Neutrophil (primary cell): ENCODE results near the gene OSBPL7.

Experiments used
- H3K27ac ChIP-seq: fragments of 200-600 bp; sonication (generic); 2 replicates; pipeline ENCODE4 v1.5.1; 2016; ENCODE audit warnings: mild to moderate bottlenecking, moderate library complexity
- H3K27me3 ChIP-seq: fragments of 200-600 bp; sonication (generic); 2 replicates; pipeline ENCODE4 v1.6.0; 2016; ENCODE audit warnings: mild to moderate bottlenecking
- H3K36me3 ChIP-seq: fragments of 200-600 bp; sonication (generic); 2 replicates; pipeline ENCODE4 v1.5.1; 2017
- H3K4me1 ChIP-seq, 2 experiments: fragments of 200-600 bp in 1 of 2; sonication (generic) in 1 of 2; 1 replicate in 1 of 2; 2 replicates in 1 of 2; pipeline versions ENCODE4 v1.5.1 to v1.6.1; 2013 to 2016; ENCODE audit warnings: low read depth in 1 of 2, low read length in 1 of 2, mild to moderate bottlenecking in 1 of 2, moderate library complexity in 1 of 2; ENCODE audit not compliant: control insufficient read depth in 1 of 2, insufficient read depth in 1 of 2
- H3K4me3 ChIP-seq, 2 experiments: fragments of 200-600 bp in 1 of 2; sonication (generic) in 1 of 2; 1 replicate in 1 of 2; 2 replicates in 1 of 2; pipeline ENCODE4 v1.5.1; 2013 to 2016; ENCODE audit warnings: low read depth in 1 of 2, low read length in 1 of 2, mild to moderate bottlenecking in 1 of 2, moderate library complexity in 1 of 2
- H3K9me3 ChIP-seq: fragments of 200-600 bp; sonication (generic); 2 replicates; pipeline ENCODE4 v1.5.1; 2016
- TF ChIP-seq, protein P1 (sequence below): fragments of 200-600 bp; sonication (generic); IDR thresholded peaks from 2 replicates; pipeline ENCODE4 v1.5.1; 2016; ENCODE audit warnings: antibody characterized with exemption

OSBPL7 gene

DNA sequence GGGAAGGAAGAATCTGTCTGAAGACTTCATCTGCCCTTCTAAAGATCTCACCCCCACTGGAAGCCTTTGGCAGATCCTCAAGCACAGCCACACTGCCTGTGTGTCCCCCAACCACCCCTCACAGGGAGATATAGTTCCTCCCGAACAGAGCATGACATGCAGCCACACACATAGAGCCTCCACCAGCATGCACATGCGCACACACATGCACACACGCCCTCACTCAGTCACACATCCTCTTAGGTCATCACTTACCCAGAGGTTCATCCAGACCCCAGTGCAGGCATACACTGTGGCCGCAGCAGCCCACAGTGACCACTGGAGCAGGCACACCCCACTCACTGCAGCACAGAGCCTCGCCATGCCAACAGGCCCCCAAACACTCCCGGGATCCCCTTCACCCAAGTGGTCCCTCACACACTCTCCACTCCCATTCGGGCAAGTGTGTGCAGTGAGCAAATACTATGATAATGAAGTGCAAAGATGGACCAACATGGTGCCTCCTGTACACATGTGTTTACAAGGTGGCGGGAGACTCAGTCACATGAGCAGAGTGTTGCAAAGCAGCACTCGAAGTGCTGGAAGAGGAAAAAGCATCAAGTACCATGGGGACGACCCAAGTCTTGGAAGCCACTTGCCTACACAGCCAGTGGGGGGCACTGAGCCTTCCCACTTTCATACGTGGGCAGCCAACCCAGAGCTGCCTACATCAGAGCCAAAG, 46.4 kb upstream of the OSBPL7 start:
- Histone ChIP-seq H3K36me3 (no peaks in the 10 kb centered on the region), H3K4me1 (no peaks in the 10 kb centered on the region), H3K27ac (no peak overlapping the region), H3K9me3 (no peaks in the 10 kb centered on the region), H3K27me3 (peaks cover 83% of the 10 kb centered on the region), H3K4me3 (no peak overlapping the region)
- TF ChIP-seq, protein P1, sequence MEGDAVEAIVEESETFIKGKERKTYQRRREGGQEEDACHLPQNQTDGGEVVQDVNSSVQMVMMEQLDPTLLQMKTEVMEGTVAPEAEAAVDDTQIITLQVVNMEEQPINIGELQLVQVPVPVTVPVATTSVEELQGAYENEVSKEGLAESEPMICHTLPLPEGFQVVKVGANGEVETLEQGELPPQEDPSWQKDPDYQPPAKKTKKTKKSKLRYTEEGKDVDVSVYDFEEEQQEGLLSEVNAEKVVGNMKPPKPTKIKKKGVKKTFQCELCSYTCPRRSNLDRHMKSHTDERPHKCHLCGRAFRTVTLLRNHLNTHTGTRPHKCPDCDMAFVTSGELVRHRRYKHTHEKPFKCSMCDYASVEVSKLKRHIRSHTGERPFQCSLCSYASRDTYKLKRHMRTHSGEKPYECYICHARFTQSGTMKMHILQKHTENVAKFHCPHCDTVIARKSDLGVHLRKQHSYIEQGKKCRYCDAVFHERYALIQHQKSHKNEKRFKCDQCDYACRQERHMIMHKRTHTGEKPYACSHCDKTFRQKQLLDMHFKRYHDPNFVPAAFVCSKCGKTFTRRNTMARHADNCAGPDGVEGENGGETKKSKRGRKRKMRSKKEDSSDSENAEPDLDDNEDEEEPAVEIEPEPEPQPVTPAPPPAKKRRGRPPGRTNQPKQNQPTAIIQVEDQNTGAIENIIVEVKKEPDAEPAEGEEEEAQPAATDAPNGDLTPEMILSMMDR, result no peak

GRCh38 chr17:47866941-47867340, 45.3 kb upstream of the OSBPL7 start:
- Histone ChIP-seq H3K4me3 (no peak overlapping the region), H3K36me3 (no peaks in the 10 kb centered on the region), H3K4me1 (no peaks in the 10 kb centered on the region), H3K27ac (no peak overlapping the region), H3K27me3 (peaks cover 73% of the 10 kb centered on the region), H3K9me3 (no peaks in the 10 kb centered on the region)
- TF ChIP-seq, protein P1, result no peak

DNA sequence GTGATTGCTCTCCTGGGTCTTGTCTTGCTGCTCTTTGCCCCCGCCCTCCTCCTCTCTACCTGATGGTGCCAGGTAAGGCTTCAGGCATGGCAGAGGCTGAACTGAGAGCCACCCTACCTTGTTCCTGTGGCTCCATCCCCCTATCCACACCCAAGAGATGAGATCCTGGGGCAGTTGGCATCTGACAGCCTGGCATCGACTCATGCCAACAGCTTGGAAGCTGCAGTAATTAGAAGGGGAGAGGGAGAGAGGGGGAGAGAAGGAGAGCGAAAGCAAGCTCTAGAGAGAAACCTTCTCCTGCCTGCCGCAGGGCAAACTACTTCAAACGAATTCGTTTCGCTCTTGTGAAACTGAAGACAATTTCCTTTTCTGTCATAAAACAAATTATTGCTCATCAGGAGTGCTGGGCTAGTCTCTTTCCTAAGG, 43.2 kb upstream of the OSBPL7 start:
- Histone ChIP-seq H3K4me3 (no peak overlapping the region), H3K27ac (no peak overlapping the region), H3K36me3 (no peaks in the 10 kb centered on the region), H3K27me3 (peaks cover 56% of the 10 kb centered on the region), H3K9me3 (no peaks in the 10 kb centered on the region), H3K4me1 (no peaks in the 10 kb centered on the region)
- TF ChIP-seq, protein P1, result no peak

DNA sequence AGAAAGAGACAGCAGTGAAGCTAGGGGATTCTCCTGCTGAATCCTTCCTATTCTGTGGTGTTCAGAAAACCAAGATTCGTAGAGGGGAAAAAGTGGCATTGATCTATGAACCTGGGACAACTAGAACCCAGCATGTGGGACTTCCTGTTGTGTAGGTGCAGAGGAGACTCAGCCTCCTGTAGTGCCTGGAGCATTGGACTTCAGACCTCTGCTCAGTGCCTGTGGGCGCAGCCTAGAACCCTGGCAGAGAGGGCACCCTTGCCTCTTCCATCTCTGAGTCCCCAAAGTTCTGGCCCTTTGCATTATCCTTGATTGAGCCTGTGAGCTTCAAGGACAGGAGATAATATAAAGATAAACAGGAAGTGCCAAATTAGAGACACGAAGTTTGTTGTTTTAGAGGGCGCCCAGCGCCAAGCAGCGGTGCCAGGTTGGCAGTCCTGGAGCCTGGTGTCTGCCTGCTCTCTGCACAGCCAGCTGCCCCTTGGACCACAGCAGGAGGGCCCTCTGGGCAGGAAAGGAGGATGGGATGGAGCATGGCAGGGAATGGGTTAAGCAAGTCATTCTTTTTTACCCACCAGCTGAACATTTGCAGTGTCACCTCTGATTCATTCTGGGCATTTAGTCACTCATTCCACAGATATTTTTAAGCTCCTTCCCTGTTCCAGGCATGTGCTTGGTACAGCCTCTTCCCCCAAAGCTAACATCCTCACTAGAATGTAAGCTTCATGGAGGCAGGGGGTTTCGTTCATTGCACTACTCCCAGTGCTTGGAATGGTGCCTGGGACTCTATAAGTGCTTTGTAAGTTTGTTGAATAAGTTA, 41.2 kb upstream of the OSBPL7 start:
- Histone ChIP-seq H3K9me3 (no peaks in the 10 kb centered on the region), H3K27ac (no peak overlapping the region), H3K27me3 (peaks cover 54% of the 10 kb centered on the region), H3K4me3 (no peak overlapping the region), H3K4me1 (no peaks in the 10 kb centered on the region), H3K36me3 (no peaks in the 10 kb centered on the region)
- TF ChIP-seq, protein P1, result no peak

GRCh38 chr17:47860386-47860785, 38.8 kb upstream of the OSBPL7 start:
- Histone ChIP-seq H3K4me1 (no peaks in the 10 kb centered on the region), H3K27me3 (peaks cover 58% of the 10 kb centered on the region), H3K4me3 (no peak overlapping the region), H3K27ac (no peak overlapping the region), H3K9me3 (no peaks in the 10 kb centered on the region), H3K36me3 (no peaks in the 10 kb centered on the region)
- TF ChIP-seq, protein P1, result no peak
